Measurements from ENCODE around the gene UBAC1.
A peak's percentile ranks its signal among the peaks of the same experiment; 100 is the strongest.

The UBAC1 gene

DNA sequence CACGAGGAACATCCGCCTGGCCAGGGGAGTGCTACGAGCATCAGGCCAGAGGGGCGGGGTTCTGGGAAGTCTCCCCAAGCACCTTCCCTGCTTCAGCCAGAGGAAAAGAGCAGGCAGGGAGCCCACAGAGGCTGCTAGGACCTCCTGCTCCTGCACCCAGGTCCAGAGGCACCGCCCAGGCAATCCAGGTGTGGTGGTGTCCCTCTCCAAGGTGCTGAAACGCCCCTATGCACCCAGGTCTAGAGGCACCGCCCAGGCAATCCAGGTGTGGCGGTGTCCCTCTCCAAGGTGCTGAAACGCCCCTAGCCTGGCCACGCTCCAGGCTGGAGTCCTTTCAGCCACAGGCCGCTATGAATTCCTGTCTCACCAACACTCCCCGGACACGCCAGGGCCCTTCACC, 10.7 kb upstream of the UBAC1 start (continued):
- TF ChIP-seq ZBTB49 (tag by site-specific recombination; IDR thresholded peaks at IDR 0.05; ENCODE audit: low read depth) (no peak), ZNF248 (tag by site-specific recombination; IDR thresholded peaks at IDR 0.05) (no peak), EGR2 (tag by site-specific recombination; IDR thresholded peaks at IDR 0.05; ENCODE audit: low read depth) (no peak), SP3 (tag by site-specific recombination; IDR thresholded peaks at IDR 0.05) (peak; percentile 49; the same call in 1 of the 2 replicates), ZNF768 (tag by site-specific recombination; IDR thresholded peaks at IDR 0.05) (no peak), KLF1 (tag by site-specific recombination; IDR thresholded peaks at IDR 0.05) (peak; percentile 99), HOXC10 (CRISPR knock-in tag; IDR thresholded peaks at IDR 0.05) (peak; percentile 91; the same call in 1 of the 2 replicates), ZNF274 (IDR thresholded peaks at IDR 0.05; ENCODE audit: low read length) (no peak), ZNF274 (tag by site-specific recombination; IDR thresholded peaks at IDR 0.05; ENCODE audit: borderline replicate concordance) (no peak), ZNF175 (tag by site-specific recombination; IDR thresholded peaks at IDR 0.05) (no peak), RBAK (tag by site-specific recombination; IDR thresholded peaks at IDR 0.05) (no peak), GFI1B (tag by site-specific recombination; IDR thresholded peaks at IDR 0.05) (no peak), ZNF350 (tag by site-specific recombination; IDR thresholded peaks at IDR 0.05) (no peak), OSR2 (tag by site-specific recombination; IDR thresholded peaks at IDR 0.05) (no peak), PBX3 (CRISPR knock-in tag; IDR thresholded peaks at IDR 0.05) (0 out of 2 replicates have a peak, but pooled peaks have one; percentile 41), ZNF645 (tag by site-specific recombination; IDR thresholded peaks at IDR 0.05) (no peak), ZNF514 (tag by site-specific recombination; IDR thresholded peaks at IDR 0.05) (no peak), REST (tag by site-specific recombination; IDR thresholded peaks at IDR 0.05) (peak; percentile 100), KLF7 (tag by site-specific recombination; IDR thresholded peaks at IDR 0.05; ENCODE audit: borderline replicate concordance) (peak; percentile 83; the same call in 1 of the 2 replicates), ZEB2 (tag by site-specific recombination; IDR thresholded peaks at IDR 0.05) (0 out of 2 replicates have a peak, but pooled peaks have one; percentile 49), ZXDB (tag by site-specific recombination; IDR thresholded peaks at IDR 0.05) (no peak), ZNF629 (tag by site-specific recombination; IDR thresholded peaks at IDR 0.05) (peak; percentile 22; the same call in 1 of the 2 replicates), YY1 (tag by site-specific recombination; IDR thresholded peaks at IDR 0.05) (no peak), PRDM2 (tag by site-specific recombination; IDR thresholded peaks at IDR 0.05; ENCODE audit: borderline replicate concordance) (no peak), ZNF701 (tag by site-specific recombination; IDR thresholded peaks at IDR 0.05) (no peak)
- TF ChIP-seq, protein P1, sequence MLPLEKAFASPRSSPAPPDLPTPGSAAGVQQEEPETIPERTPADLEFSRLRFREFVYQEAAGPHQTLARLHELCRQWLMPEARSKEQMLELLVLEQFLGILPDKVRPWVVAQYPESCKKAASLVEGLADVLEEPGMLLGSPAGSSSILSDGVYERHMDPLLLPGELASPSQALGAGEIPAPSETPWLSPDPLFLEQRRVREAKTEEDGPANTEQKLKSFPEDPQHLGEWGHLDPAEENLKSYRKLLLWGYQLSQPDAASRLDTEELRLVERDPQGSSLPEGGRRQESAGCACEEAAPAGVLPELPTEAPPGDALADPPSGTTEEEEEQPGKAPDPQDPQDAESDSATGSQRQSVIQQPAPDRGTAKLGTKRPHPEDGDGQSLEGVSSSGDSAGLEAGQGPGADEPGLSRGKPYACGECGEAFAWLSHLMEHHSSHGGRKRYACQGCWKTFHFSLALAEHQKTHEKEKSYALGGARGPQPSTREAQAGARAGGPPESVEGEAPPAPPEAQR (tag by site-specific recombination; IDR thresholded peaks at IDR 0.05): no peak
